ENCODE data around the gene WWP2.

DNA sequence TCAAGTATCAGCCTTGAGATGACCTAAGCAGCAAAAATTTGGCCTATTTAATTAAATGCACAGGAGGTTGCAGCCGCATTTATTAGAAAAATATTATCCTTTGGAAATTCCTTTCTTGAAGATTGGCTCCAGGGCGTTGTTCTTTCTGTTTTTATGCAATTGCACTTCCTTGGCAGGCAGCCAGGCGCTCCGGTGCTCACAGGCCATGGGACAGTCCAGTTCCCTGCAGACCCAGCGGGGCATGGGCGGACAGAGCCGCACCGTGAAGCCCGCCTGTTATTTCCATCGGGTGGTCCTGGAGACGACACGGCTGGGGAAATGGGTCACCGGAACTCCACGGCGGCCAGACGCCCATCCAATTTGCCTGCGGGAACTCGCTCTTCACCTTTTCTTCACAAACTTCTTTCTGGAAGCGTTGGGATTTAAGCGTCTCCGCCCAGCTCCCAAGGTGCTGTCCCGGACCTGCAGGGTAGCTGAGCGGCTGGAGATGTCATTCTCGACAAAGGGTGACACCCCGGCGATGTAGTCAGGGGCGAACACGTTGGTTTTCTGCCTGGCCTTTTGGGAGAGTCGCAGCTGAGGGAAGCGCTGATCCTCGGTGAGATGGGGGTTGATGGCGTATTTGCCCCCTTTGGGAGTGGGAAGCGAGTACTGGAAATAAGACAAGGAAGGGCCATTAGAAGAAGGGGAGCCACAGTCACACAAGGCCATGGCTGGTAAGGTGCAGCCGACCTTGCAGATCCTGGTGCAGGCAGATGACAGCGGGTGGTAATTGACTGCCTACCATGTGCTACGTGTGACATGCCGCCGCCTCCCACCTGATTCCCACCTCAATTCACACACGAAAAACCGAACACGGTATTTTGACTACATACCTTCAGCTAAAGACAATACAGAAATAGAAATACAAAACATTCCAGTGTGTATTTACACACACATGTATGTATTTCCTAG lies 19.9 kb upstream of the WWP2 start:
- TF ChIP-seq, protein P1, sequence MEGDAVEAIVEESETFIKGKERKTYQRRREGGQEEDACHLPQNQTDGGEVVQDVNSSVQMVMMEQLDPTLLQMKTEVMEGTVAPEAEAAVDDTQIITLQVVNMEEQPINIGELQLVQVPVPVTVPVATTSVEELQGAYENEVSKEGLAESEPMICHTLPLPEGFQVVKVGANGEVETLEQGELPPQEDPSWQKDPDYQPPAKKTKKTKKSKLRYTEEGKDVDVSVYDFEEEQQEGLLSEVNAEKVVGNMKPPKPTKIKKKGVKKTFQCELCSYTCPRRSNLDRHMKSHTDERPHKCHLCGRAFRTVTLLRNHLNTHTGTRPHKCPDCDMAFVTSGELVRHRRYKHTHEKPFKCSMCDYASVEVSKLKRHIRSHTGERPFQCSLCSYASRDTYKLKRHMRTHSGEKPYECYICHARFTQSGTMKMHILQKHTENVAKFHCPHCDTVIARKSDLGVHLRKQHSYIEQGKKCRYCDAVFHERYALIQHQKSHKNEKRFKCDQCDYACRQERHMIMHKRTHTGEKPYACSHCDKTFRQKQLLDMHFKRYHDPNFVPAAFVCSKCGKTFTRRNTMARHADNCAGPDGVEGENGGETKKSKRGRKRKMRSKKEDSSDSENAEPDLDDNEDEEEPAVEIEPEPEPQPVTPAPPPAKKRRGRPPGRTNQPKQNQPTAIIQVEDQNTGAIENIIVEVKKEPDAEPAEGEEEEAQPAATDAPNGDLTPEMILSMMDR (conservative IDR thresholded peaks at IDR 0.05; ENCODE audit: low read length), result no peak
- TF ChIP-seq EZH2phosphoT487 (IDR thresholded peaks at IDR 0.05; ENCODE audit: borderline replicate concordance), result no peak
